ENCODE measurements around the gene USP48.
A peak's percentile ranks its signal among the peaks of the same experiment; 100 is the strongest.
"Not testable (repeated sequence)": the region's sequence is repeated elsewhere in the genome, so short reads cannot be mapped to it uniquely, and the experiment has no call there.

The USP48 gene

DNA sequence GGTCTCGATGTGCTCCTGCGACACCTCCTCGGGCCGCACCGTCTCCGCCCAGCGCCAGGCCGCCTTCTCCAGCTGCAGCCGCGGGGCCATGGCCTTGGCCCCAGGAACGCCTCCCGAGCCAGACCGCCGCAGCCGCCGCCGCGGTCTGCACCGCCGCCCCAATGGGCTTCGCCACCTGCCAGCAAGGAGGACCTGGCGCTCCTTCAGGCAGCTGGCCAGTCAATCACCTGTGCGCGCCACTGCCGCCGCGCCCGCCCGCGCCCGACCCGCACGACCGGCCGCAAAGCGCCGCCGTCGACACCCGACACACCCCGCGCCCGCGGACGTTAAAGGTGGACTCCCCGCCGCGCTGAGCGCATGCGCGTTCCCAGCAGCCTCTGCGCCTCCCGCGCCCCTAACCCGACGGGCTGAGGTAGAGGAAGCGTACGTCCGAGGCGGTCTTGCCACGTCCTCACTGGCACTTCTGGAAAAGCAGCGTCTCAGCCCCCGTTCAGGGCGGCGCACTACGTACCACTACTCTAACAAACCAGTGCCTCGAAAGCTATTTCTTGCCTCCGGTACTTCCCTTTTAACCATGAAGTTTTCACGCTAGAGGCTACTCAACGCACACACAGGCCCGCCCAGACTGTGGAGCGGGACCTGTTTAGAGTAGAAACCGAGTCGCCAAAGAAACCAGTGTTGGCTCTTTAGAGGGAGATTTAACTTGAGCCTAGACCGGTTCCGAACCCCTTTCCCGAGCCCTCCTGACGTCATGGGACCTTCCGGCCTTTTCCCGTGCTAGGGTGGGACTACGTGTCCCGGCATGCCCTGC lies at the start of gene USP48:
Gene USP48, minus strand, starts transcription at position 282 of the 811 bp plus-strand sequence. Its CDS starts 192 bp downstream, at position 90.
- DNase-seq (ENCODE audit: low spot score), result peak; percentile 99

- DNase-seq (ENCODE audit: low spot score), result no peak
Observed at GRCh38 chr1:21831454-21831970, 48.6 kb upstream of the USP48 start.

- no peak for DNase-seq (ENCODE audit: low spot score)
Observed at GRCh38 chr1:21830792-21831453, 48.0 kb upstream of the USP48 start.

- DNase-seq (ENCODE audit: low spot score), result no peak
Observed at GRCh38 chr1:21829294-21829693, 46.3 kb upstream of the USP48 start.

- no peak for DNase-seq (ENCODE audit: low spot score)
Observed at GRCh38 chr1:21828506-21829210, 45.7 kb upstream of the USP48 start.

DNA sequence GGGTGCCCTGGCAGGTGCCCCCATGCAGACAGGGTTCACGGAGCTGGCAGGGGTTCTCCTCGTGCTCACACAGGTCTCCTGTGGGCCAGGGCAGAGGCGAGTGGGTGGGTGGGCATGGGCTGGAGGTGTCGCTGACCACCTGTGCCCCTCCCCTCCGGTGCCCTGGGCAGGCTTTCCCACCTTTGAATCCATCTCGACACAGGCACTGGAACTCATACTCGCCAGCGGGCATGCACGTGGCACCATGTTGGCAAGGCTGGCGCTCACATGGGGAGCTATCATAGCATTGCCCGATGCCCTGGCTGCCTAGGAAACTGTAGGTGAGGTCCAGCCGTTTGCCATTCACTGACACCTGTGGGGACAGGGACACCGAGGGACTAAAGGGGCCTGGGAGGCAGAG lies 45.1 kb upstream of the USP48 start:
- no peak for DNase-seq (ENCODE audit: low spot score)

DNA sequence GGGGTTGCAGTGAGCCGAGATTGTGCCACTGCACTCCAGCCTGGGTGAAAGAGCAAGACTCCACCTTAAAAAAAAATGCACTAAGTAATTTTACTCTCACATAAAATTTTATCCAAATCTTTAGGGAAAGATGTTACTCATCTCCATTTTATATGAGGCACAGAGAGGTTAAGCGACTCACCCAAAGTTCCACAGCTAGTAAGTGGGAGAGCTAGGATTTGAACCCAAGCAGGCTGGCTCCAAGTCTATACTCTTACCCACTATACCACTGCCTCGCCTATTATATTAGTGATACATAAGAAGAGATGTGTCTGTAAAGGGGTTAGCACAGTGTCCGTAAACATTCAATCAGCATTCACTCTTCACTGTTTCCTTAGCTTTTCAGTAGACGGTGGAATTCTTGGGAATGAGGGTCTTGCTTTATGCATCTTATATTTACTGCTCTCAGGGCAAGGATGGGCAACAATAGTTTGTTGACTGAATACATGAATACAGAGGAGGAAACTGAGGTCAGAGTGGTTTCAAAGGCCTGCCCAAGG lies 44.3 kb upstream of the USP48 start:
- DNase-seq (ENCODE audit: low spot score), result no peak

- DNase-seq (ENCODE audit: low spot score), result not testable (repeated sequence)
Observed at GRCh38 chr1:21826694-21827093, 43.7 kb upstream of the USP48 start.

- DNase-seq (ENCODE audit: low spot score), result no peak
Observed at GRCh38 chr1:21825393-21825792, 42.4 kb upstream of the USP48 start.

DNA sequence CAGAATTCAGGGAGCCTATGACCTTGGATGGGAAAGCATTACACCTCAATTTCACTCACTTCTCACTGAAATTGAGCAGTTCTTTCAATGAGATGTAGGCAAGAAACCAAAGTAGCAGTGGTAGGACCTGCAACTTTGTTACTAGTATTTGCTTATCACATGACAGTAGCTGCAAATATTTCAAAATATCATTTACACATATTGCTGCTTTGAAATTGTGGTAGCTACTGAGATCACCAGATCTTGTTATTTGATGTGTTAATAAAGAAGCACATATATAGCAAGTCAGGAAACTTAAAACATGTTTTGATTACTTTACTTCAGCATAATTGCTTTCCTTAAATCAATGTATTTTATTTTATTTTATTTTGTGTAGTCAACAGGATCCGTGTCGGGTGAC lies 42.0 kb upstream of the USP48 start:
- DNase-seq (ENCODE audit: low spot score), result no peak

- no peak for DNase-seq (ENCODE audit: low spot score)
Observed at GRCh38 chr1:21823980-21824702, 41.2 kb upstream of the USP48 start.

GRCh38 chr1:21823206-21823979 lies 40.4 kb upstream of the USP48 start:
- no peak for DNase-seq (ENCODE audit: low spot score)

GRCh38 chr1:21822349-21822748 lies 39.4 kb upstream of the USP48 start:
- no peak for DNase-seq (ENCODE audit: low spot score)

DNA sequence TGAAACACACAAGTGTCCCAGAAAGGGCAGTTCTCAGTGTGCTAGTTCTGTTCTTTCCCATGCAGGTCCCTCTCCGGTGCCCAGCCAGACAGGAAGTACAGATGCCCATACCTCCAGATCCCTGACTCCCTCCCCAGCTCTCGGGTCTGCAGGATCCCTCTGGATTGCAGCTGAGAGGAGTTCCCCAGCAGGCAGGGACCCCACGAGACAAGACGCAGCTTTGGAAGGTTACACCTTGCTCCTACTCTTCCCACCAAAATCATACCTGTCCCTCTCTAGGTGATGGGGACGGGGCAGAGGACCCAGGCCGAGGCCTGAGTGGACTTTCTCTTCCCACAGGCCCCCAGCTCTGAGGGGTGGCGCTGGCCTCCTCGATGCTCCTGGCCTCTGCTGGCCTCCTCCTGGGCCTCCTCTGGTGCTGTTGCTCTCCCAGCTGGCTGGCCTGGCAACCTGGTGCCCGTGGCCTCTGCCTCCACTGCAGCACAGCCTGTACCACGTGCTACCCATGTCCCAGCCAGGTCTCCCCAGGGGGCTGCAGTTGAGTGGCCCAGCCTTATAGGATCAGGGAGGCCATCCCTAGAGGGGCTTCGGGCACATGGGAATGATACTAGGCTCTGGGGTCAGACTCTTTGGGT lies 38.6 kb upstream of the USP48 start:
- no peak for DNase-seq (ENCODE audit: low spot score)

GRCh38 chr1:21820597-21821232 lies 37.8 kb upstream of the USP48 start:
- no peak for DNase-seq (ENCODE audit: low spot score)

DNA sequence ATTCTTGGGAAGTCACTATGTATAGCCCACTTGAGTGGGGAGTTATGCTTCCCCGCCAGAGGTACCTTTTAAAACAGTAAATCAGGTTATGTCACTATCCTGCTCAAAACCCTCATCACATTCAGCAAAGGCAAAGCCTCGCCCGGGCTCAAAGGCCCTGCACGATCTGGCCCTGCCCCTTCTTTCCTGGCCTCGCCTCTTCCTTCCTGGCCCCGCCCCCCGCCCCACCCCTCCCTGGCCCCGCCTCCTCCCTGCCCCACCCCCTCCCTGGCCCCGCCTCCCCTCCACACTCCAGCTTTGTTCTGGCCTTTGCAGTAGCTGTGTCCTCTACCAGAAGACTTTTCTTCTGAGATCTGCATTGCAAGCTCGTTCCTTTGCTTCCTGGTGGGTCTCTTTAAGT lies 35.7 kb upstream of the USP48 start:
- peak; percentile 14 for DNase-seq (ENCODE audit: low spot score)

- no peak for DNase-seq (ENCODE audit: low spot score)
Observed at GRCh38 chr1:21816602-21817302, 33.8 kb upstream of the USP48 start.

DNA sequence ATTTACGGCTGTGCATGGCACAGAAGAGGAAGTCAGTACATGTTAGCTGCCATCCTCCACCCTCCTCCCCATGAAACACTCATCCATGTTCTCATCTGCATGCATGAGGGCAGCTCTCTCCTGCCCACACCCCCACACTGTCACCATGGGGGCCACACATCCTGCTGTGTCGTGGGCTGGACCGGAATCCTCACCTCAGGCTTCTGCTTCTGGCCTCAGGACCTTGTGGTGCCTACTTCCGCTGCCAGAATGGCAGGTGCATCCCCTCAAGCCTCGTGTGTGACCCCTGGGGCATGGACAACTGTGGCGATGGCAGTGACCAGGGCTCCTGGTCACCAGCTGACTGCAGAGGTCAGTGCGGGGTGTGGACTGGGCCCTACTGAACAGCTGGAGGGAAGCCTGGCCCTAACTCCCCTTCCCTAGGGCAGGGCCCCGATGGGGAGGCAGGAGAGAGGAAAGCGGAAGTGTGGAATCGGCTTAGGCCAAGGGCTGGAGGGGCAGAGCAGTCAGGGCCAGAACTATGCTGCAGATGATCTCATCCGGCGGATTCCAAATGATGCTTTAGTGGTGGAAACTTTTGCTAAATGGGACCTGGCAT lies 32.9 kb upstream of the USP48 start:
- DNase-seq (ENCODE audit: low spot score), result no peak
